Measurements from ENCODE around the gene TOE1.

DNA sequence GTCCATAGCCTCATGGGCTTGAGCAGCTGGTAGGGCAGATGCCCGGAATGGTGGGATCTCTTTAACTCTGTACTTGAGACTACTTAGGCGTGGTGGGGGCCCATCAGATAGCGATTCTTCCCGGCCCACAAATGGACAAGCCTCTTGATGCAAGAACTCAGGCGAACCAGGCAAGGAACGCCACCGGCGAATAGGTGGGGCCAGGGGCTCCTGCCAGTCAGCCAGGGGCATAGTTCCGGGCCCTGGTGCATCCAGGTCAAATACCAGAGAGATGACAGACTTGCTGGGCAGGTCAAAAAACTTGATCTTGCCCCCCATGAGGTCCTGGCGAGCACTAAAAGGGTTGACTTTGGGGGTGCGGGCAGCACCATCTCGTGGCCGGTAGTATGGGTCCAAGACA is 5.0 kb downstream of the TOE1 start:
- no peak for TF ChIP-seq CTCF (IDR thresholded peaks at IDR 0.05; ENCODE audit: insufficient read depth, low read length)
- no peak for TF ChIP-seq POLR2AphosphoS5 (IDR thresholded peaks at IDR 0.05; ENCODE audit: low read depth)
- TF ChIP-seq GABPA (IDR thresholded peaks at IDR 0.05; ENCODE audit: low read depth) = no peak
- no peak for TF ChIP-seq REST (IDR thresholded peaks at IDR 0.05; ENCODE audit: insufficient replicate concordance, low read depth)
